Prostate gland (tissue), 2 donors: ENCODE measurements around the gene KCNQ1. TPM values are rescaled to one million over a fixed set of nuclear protein-coding genes. Genes with fewer than 3 reads are reported as not detected.

Experiments
- DNase-seq: peaks from one replicate; pipeline ENCODE4 v3.0.0-alpha.2; 2019; ENCODE audit warnings: low spot score
- H3K27ac ChIP-seq, 2 donors: fragments of 200-600 bp; sonication (generic); 2 replicates each; pipeline ENCODE4 v1.5.1; 2017 to 2019
- H3K27me3 ChIP-seq: fragments of 200-600 bp; sonication (generic); replicated peaks from 2 replicates; pipeline ENCODE4 v1.5.1; 2019; ENCODE audit not compliant: insufficient read depth
- H3K36me3 ChIP-seq, 2 donors: fragments of 200-600 bp; sonication (generic); 1 replicate in 1 of 2; 2 replicates in 1 of 2; pipeline versions ENCODE4 v1.5.1 to v1.8.1; 2017 to 2019
- H3K4me1 ChIP-seq: fragments of 200-600 bp; sonication (generic); replicated peaks from 2 replicates; pipeline ENCODE4 v1.5.1; 2019
- H3K4me3 ChIP-seq, 2 donors: fragments of 200-600 bp; sonication (generic); 2 replicates each; pipeline ENCODE4 v1.5.1; 2017 to 2019
- H3K9me3 ChIP-seq: fragments of 200-600 bp; sonication (generic); 2 replicates; pipeline ENCODE4 v1.5.1; 2017
- CTCF ChIP-seq, 4 experiments: fragments of 200-600 bp in 2 of 4; fragments of 450-650 bp in 2 of 4; sonication (generic) in 2 of 4; IDR thresholded peaks; 1 replicate in 3 of 4; 2 replicates in 1 of 4; pipeline ENCODE4 v1.5.1; 2016 to 2019; ENCODE audit warnings: antibody characterized with exemption in 4 of 4, mild to moderate bottlenecking in 2 of 4, moderate library complexity in 2 of 4
- POLR2A ChIP-seq: fragments of 450-650 bp; IDR thresholded peaks from one replicate; pipeline ENCODE4 v1.6.1; 2016; ENCODE audit warnings: antibody characterized with exemption, mild to moderate bottlenecking
- POLR2AphosphoS5 ChIP-seq: sonication (generic); formaldehyde crosslinking; IDR thresholded peaks from one replicate; pipeline ENCODE4 v1.6.1; 2017; ENCODE audit warnings: antibody characterized with exemption
- WGBS: methylation state at CpG from one replicate; pipeline ENCODE4 v1.1.5; 2018; 5-methylcytosine and 5-hydroxymethylcytosine counted together
- intact Hi-C: fragments of 100-400 bp; cut with DNase I; formaldehyde crosslinking; loops from one replicate; pipeline ENCODE4 v1.14.2; 2022
- total RNA-seq, 2 donors: library from RNA; depleted of rRNA; stranded (reverse); fragments of >200 nt; gene quantifications; one replicate each; pipeline ENCODE4 v1.1.0, GENCODE V29; 2016

The KCNQ1 gene
- total RNA-seq, 2 donors from 2014 or later = 10.0 to 33.8 TPM

- no peaks in the 10 kb centered on the region for H3K4me1 ChIP-seq
- H3K36me3 ChIP-seq = no peaks in the 10 kb centered on the region
- TF ChIP-seq POLR2A (no peak), POLR2AphosphoS5 (no peak)
- no peak overlapping the region for H3K27ac ChIP-seq
- no peak overlapping the region for H3K4me3 ChIP-seq
- no peaks in the 10 kb centered on the region for H3K27me3 ChIP-seq
- intact Hi-C loops = no loop called here
- WGBS = 88% methylated on average over 22 of the region's 25 CpGs
- no peaks in the 10 kb centered on the region for H3K9me3 ChIP-seq
- DNase-seq = no peak
Measured at GRCh38 chr11:2515401-2516275, 70.8 kb downstream of the KCNQ1 start.

GRCh38 chr11:2516276-2517015 is 71.6 kb downstream of the KCNQ1 start:
- WGBS = 95% methylated on average over 19 of the region's 20 CpGs
- no peak for DNase-seq

GRCh38 chr11:2517016-2517385 is 72.2 kb downstream of the KCNQ1 start:
- TF ChIP-seq CTCF (IDR thresholded peaks at IDR 0.05) (no peak), POLR2AphosphoS5 (no peak), POLR2A (no peak)
- Histone ChIP-seq H3K27me3 (no peaks in the 10 kb centered on the region), H3K4me1 (no peaks in the 10 kb centered on the region), H3K36me3 (no peaks in the 10 kb centered on the region), H3K27ac (no peak overlapping the region), H3K9me3 (no peaks in the 10 kb centered on the region), H3K4me3 (no peak overlapping the region)
- WGBS = 90% methylated on average over 6 of the region's 13 CpGs
- no peak for DNase-seq
- intact Hi-C loops = no loop called here

More at GRCh38 chr11:2516276-2517015, 71.6 kb downstream of the KCNQ1 start:
- Histone ChIP-seq H3K36me3 (no peaks in the 10 kb centered on the region), H3K9me3 (no peaks in the 10 kb centered on the region), H3K27me3 (no peaks in the 10 kb centered on the region), H3K27ac (no peak overlapping the region), H3K4me1 (no peaks in the 10 kb centered on the region), H3K4me3 (no peak overlapping the region)
- intact Hi-C loops = no loop called here
- TF ChIP-seq CTCF (IDR thresholded peaks at IDR 0.05) = no peak
- TF ChIP-seq POLR2A = no peak
- TF ChIP-seq POLR2AphosphoS5 = no peak

- Histone ChIP-seq H3K4me1 (no peaks in the 10 kb centered on the region), H3K4me3 (no peak overlapping the region), H3K27me3 (no peaks in the 10 kb centered on the region), H3K9me3 (no peaks in the 10 kb centered on the region), H3K36me3 (no peaks in the 10 kb centered on the region), H3K27ac (no peak overlapping the region)
- 52% methylated on average over 24 of the region's 26 CpGs for WGBS
- TF ChIP-seq CTCF (IDR thresholded peaks at IDR 0.05) (no peak), POLR2AphosphoS5 (no peak), POLR2A (no peak)
- DNase-seq = no peak
- intact Hi-C loops = no loop called here
Measured at GRCh38 chr11:2517386-2518064, 72.7 kb downstream of the KCNQ1 start.
